ENCODE measurements around the gene IFNAR2.

IFNAR2 gene

DNA sequence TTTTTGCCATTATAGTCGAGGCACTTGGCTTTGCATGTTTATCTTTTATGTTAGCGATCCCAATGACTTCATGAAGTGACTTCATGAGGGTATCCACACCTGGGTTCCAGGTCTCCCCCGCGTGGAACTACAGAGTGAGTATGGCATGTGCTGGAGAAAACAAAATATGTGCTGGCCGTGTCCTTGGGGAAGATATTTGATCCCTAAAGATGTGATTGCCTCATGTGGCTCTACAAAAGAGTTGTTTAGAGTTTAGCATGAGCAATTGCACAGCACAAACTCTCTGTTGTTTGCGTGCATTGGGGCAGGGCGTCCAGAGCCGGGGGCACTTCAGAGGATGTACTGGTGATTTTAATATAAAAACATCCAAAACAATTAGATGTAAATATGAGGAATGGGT is 41.2 kb downstream of the IFNAR2 start:
- no peak for DNase-seq

DNA sequence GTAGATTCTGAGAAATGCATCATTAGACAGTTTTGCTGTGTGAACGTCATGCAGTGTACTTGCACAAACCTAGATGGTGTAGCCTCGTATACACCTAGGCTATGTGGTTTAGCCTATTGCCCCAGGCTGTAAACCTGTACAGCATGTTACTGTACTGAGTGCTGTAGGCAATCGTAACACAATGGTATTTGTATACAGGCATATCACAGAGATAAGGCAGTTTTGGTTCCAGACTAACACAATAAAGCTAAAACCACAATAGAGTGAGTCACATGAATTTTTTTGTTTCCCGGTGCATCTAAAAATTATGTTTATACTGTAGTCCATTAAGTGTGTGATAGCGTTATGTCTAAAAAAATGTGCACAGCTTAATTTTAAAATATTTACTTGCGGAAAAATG is 43.3 kb downstream of the IFNAR2 start:
- no peak for DNase-seq

DNA sequence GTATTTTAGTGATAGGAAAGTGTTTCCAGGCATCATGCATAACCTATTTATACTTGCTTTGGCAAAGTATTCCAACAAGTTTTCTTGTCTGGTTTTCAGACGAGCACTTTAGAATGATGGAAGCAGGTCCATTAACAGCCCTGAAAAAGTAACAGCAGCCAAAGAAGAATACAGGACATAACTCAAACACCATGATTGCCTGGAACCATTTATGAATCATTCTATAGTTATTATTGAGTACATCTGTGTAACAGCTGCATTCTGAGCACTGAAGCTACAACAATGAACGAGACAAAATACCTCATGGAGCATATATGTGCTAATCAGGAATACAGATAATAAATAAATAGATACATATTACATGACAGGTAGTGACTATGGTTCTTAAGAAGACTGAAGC is 49.0 kb downstream of the IFNAR2 start:
- DNase-seq, result no peak

DNA sequence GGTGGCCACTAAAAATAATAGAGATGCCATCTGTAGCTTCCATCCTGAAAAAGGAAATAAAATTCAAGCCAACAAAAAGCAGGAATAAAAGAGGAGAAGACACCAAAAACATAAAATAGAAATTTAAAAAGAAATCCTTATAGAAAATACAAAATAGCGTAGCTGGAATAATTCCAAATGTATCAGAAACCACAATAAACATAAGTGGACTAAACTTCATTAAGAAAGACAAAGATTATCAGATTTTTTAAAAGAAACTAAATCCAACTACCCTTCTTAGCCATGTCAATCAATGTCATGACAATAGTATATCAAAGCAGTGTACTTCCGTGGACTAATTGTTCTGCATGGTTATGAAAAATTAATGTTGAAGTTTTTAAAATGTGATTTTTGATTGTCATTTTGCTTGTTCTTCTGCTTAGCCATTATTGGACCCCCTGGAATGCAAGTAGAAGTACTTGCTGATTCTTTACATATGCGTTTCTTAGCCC is 49.6 kb downstream of the IFNAR2 start:
- DNase-seq, result no peak
